Myocyte (in vitro differentiated cells): ENCODE data around the gene TRPV3. TPM values are rescaled to one million over a fixed set of nuclear protein-coding genes. Genes with fewer than 3 reads are reported as not detected.

ENCODE experiments used
- DNase-seq: peaks from one replicate; pipeline ENCODE4 v3.0.0-alpha.2; 2012; ENCODE audit warnings: low read depth
- total RNA-seq: library from RNA; depleted of rRNA; stranded (reverse); fragments of >200 nt; gene quantifications from 2 replicates; pipeline ENCODE4 v1.2.3, GENCODE V29; 2014

The TRPV3 gene
- total RNA-seq, 1 donor from 2014 or later = 0.08 TPM

- peak; percentile 75 for DNase-seq
Observed at GRCh38 chr17:3547628-3548027, 10.0 kb downstream of the TRPV3 start.

- DNase-seq = no peak
Observed at GRCh38 chr17:3546997-3547396, 10.6 kb downstream of the TRPV3 start.

GRCh38 chr17:3546521-3546920, 11.1 kb downstream of the TRPV3 start:
- DNase-seq = no peak

- no peak for DNase-seq
Observed at GRCh38 chr17:3545151-3545550, 12.5 kb downstream of the TRPV3 start.

GRCh38 chr17:3544365-3544764, 13.2 kb downstream of the TRPV3 start:
- no peak for DNase-seq

GRCh38 chr17:3543453-3543852, 14.2 kb downstream of the TRPV3 start:
- DNase-seq = no peak

GRCh38 chr17:3542410-3543088, 15.1 kb downstream of the TRPV3 start:
- DNase-seq = no peak

GRCh38 chr17:3539881-3540540, 17.6 kb downstream of the TRPV3 start:
- DNase-seq = no peak

- no peak for DNase-seq
Observed at GRCh38 chr17:3536716-3537115, 20.9 kb downstream of the TRPV3 start.

GRCh38 chr17:3535253-3535995, 22.2 kb downstream of the TRPV3 start:
- peak; percentile 64 for DNase-seq

- no peak for DNase-seq
Observed at GRCh38 chr17:3534881-3535252, 22.7 kb downstream of the TRPV3 start.

- DNase-seq = no peak
Observed at GRCh38 chr17:3533752-3534151, 23.9 kb downstream of the TRPV3 start.

- DNase-seq = no peak
Observed at GRCh38 chr17:3532859-3533142, 24.8 kb downstream of the TRPV3 start.

- no peak for DNase-seq
Observed at GRCh38 chr17:3532106-3532858, 25.3 kb downstream of the TRPV3 start.

- peak; percentile 77 for DNase-seq
Observed at GRCh38 chr17:3531266-3532101, 26.1 kb downstream of the TRPV3 start.

- peak; percentile 22 for DNase-seq
Observed at GRCh38 chr17:3529817-3530741, 27.5 kb downstream of the TRPV3 start.

- DNase-seq = no peak
Observed at GRCh38 chr17:3528880-3529511, 28.6 kb downstream of the TRPV3 start.

GRCh38 chr17:3528403-3528851, 29.2 kb downstream of the TRPV3 start:
- no peak for DNase-seq

- DNase-seq = no peak
Observed at GRCh38 chr17:3527896-3528295, 29.7 kb downstream of the TRPV3 start.
